Measurements from ENCODE around the gene RNPEPL1.

Gene RNPEPL1

DNA sequence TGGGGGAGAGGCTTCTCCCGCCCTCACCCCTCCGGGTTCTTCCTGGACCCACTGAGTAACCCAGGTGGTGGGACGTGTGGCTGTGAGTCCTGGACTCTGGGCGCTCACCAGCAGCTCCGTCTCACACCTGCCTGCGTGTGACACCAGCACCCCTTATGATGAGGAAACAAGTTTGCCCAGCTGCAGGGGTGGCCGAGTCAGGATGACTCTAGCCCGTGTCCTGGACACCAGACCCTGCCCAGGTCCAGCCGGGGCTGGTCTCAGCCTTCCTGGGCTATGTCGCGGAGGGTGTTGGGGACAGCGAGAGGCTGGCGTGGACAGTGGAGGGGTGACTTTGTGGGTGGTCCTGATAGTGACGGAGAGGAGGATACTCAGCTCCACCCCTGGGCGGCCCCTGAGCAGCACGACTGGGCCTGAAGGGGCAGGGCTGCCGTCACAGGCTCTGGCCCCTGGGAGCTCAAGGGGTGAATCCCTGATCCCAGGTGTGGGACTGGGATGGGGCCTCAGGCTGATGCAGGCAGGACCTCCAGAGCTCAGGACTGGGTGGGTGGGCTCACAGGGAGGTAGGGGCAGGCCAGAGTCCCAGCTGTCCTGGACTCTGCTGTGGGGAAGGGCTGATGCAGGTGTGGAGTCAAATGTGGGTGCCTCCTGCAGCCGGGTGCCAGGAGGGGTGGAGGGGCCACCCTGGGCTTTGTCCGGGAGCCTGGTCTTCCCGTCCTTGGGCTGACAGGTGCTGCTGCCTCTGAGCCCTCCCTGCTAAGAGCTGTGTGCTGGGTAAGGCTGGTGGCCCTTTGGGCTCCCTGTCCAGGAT, 60.7 kb downstream of the RNPEPL1 start:
- no peak for DNase-seq (ENCODE audit: low read depth)
- H3K4me3 ChIP-seq (replicated peaks; ENCODE audit: low read depth, low read length) = no peak overlapping the region
- TF ChIP-seq, protein P1, sequence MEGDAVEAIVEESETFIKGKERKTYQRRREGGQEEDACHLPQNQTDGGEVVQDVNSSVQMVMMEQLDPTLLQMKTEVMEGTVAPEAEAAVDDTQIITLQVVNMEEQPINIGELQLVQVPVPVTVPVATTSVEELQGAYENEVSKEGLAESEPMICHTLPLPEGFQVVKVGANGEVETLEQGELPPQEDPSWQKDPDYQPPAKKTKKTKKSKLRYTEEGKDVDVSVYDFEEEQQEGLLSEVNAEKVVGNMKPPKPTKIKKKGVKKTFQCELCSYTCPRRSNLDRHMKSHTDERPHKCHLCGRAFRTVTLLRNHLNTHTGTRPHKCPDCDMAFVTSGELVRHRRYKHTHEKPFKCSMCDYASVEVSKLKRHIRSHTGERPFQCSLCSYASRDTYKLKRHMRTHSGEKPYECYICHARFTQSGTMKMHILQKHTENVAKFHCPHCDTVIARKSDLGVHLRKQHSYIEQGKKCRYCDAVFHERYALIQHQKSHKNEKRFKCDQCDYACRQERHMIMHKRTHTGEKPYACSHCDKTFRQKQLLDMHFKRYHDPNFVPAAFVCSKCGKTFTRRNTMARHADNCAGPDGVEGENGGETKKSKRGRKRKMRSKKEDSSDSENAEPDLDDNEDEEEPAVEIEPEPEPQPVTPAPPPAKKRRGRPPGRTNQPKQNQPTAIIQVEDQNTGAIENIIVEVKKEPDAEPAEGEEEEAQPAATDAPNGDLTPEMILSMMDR (IDR thresholded peaks at IDR 0.05; ENCODE audit: low read length, missing control alignments) = no peak

DNA sequence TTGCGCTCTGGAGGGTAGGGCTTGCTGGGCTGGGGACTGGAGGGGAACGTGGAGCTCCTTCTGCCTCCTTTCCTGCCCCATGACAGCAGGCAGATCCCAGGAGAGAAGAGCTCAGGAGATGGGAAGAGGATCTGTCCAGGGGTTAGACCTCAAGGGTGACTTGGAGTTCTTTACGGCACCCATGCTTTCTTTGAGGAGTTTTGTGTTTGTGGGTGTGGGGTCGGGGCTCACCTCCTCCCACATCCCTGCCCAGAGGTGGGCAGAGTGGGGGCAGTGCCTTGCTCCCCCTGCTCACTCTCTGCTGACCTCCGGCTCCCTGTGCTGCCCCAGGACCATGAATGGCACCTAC, 61.3 kb downstream of the RNPEPL1 start:
- no peak for DNase-seq (ENCODE audit: low read depth)
- no peak overlapping the region for H3K4me3 ChIP-seq (replicated peaks; ENCODE audit: low read depth, low read length)
- TF ChIP-seq, protein P1 (IDR thresholded peaks at IDR 0.05; ENCODE audit: low read length, missing control alignments) = no peak

DNA sequence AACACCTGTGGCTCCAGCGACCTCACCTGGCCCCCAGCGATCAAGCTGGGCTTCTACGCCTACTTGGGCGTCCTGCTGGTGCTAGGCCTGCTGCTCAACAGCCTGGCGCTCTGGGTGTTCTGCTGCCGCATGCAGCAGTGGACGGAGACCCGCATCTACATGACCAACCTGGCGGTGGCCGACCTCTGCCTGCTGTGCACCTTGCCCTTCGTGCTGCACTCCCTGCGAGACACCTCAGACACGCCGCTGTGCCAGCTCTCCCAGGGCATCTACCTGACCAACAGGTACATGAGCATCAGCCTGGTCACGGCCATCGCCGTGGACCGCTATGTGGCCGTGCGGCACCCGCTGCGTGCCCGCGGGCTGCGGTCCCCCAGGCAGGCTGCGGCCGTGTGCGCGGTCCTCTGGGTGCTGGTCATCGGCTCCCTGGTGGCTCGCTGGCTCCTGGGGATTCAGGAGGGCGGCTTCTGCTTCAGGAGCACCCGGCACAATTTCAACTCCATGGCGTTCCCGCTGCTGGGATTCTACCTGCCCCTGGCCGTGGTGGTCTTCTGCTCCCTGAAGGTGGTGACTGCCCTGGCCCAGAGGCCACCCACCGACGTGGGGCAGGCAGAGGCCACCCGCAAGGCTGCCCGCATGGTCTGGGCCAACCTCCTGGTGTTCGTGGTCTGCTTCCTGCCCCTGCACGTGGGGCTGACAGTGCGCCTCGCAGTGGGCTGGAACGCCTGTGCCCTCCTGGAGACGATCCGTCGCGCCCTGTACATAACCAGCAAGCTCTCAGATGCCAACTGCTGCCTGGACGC, 61.9 kb downstream of the RNPEPL1 start:
- H3K4me3 ChIP-seq (replicated peaks; ENCODE audit: low read depth, low read length) = no peak overlapping the region
- TF ChIP-seq, protein P1 (IDR thresholded peaks at IDR 0.05; ENCODE audit: low read length, missing control alignments) = no peak
- DNase-seq (ENCODE audit: low read depth) = no peak
